ENCODE data around the gene RABGAP1L.

RABGAP1L gene

DNA sequence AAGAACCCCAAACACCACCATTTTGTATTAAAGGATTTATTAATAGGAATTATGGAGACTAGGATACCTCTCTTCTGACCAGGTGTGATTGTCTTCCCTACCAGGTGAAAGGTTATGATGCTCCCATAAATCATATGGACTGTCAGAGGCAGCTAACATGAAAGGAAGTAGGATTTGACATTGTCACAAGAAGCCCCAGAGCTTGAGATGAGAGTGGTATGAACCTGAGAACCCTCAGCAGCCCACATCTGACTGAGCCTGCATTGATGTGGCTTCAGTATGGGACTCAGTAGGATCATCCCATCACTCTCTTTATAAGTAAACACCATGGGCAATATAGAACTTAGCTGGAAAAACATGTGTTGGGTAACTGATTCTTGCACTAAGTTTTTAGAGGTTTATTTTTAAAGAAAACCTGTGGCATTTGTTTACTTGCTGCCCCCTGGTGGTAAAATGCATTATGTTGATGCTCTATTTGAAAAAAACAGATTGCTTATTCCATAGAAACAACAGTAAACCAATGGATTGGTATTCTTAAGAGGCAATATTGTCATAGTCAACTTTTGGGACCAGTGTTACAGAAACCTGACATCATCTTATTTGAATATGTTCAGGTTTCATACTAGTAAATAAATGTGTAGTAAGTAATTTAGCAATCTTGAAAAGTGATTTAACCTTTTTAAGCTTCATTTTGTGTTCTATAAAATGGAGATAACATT is 823.8 kb downstream of the RABGAP1L start:
- no peak for DNase-seq

DNA sequence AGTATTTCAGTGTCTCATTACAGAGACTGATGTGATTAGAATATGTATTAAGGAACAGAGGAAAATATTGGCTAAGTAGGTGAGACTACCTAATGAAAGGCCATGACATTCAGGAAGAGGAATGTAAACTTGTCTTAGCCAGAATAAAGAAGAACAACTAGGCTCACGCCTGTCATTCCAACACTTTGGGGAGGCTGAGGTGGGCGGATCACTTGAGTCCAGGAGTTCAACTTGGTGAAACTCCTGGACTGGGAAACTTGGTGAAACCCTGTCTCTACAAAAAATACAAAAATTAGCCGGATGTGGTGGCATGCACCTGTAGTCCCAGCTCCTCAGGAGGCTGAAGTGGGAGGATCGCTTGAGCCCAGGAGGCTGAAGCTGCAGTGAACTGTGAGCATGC is 825.6 kb downstream of the RABGAP1L start:
- no peak for DNase-seq

GRCh38 chr1:174988539-174988938 is 829.2 kb downstream of the RABGAP1L start:
- DNase-seq = no peak

- no peak for DNase-seq
These were observed 829.7 kb downstream of the RABGAP1L start for GRCh38 chr1:174988986-174989385.

- DNase-seq = no peak
These were observed 830.4 kb downstream of the RABGAP1L start for GRCh38 chr1:174989536-174990220.

- DNase-seq = no peak
These were observed 831.2 kb downstream of the RABGAP1L start for GRCh38 chr1:174990382-174990999.

- DNase-seq = no peak
These were observed 832.2 kb downstream of the RABGAP1L start for GRCh38 chr1:174991473-174991872.

DNA sequence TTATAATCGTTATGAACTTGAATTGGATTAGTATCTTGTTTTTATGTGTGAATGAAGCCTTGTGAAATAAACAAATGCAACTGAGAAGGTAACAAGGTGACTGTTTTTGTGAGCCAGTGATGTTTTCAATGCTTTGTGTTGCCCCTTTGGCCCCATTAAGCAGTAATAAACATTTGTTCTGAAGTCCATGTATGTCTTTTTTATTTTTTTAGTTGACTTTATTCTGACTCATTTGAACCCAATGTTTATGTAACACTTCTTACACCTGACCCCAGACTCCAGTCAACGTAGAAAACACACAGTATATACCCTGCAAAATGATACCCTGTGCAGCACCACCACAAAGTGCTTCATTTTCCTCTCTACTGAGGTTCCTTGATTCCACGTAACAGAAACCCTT is 835.8 kb downstream of the RABGAP1L start:
- DNase-seq = no peak

DNA sequence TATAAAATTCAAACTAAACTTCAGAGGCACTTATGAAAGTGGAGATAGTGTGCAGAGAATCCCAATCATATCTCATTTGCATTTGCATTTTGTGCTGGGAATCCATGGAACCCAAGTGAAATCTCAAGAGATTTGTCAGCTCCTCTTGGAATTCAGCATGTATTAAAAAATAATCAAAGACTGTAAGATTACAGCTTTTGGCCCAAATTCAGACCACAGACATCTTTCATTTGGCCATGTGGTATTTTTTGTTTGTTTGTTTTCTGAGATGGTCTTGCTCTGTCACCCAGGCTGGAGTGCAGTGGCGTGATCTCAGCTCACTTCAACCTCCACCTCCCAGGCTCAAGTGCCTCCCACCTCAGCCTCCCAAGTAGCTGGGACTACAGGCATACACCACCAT is 836.6 kb downstream of the RABGAP1L start:
- no peak for DNase-seq

- no peak for DNase-seq
These were observed 837.2 kb downstream of the RABGAP1L start for GRCh38 chr1:174996476-174996875.

- DNase-seq = no peak
These were observed 837.7 kb downstream of the RABGAP1L start for GRCh38 chr1:174997041-174997440.

GRCh38 chr1:174998569-174999215 is 839.4 kb downstream of the RABGAP1L start:
- DNase-seq = no peak

DNA sequence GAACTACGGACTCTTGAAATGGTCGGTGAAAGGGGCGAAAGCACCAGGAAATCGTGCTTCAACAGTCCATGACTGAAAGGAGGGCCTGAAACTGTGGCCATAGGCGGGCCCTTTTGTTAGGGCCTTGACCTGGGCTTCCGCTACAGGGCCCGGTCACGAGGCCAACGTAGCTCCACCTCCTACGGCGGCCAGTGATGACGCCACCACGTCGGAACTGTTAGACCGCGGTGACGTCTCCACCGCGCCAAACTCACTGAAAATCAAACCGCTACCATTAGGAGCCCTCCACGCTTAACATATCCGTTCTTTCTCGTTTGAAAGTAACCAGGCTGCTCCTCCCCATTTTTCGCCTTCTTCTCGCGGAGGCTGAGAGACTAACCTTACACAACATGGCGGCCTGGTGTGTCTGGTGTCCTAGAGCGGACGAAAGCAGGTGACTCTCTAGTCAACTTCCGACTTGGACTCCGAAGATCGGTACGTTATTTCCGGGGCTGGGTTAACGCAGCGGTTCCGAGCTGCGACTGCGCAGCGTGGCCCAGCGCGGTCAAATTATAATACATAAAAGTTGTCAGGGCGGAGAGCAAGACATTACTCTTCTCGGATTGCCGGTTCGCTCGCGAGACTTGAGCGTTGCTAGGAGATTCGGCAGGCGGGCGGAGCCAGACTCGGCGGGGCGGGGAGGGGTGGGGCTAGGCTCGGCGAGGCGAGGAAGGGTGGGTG is 840.1 kb downstream of the RABGAP1L start:
- peak; percentile 99 for DNase-seq

DNA sequence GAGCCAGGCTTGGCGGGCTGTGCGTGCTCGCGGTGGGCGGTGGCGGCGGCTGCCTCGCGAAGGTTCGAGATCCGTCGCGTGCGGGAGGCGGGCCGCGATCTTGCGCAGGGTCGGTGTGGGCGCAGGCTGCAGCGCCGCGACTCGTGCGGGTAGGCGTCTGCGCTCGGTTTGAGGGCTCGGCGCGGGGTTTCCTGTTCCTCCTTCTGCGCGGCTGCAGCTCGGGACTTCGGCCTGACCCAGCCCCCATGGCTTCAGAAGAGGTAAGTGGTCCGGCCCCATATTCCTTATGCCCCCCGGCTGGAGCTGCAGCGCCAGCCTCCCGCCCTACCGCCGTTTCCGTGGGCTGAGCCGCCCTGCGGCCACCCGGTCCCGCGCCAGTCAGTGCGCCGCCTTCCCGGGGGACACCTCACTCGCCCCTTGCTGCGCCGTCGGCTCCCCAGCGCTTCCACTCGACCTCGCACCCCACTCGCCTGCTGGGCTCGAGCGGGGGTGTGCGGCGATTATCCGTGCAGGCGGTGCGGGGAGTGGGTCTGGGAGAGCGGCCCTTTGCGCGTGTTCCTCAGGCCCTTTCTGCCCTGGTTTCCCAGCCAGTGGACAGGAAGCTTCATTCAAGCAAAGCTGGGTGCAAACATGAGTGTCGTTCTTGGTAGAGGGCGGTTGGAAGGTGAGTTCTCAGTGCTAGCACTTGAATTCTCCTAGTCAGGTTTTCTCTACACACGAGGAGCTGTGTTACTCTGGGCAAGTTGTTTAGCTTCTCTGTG is 840.8 kb downstream of the RABGAP1L start, which contains the start of gene CACYBP:
Gene CACYBP, plus strand, starts transcription at position 12 of the 761 bp plus-strand sequence. Its CDS starts 234 bp downstream, at position 246.
- no peak for DNase-seq

DNA sequence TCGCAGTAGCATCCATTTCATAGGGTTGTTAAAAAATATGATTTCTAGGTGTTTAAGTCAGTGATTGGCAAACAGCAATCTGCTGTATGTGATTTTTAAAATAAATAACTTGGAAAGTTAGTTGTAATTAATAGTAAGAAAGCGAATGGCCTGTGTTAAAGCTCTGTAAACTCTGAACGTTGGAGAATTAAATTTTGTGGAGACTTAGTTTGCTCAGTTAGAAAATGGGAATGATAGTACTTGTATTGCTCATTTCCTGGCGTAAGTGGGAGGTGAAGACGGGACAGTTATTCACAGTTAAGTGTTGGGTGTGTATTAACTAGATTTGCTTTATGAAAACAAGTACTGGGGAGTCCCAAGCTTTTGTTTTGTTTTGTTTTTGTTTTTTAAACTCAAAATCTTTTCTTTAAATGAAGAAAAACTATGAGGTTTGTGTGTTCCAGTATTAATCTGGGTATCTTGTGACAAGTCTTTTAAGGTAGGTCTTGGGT is 841.4 kb downstream of the RABGAP1L start:
- DNase-seq = no peak

- DNase-seq = no peak
These were observed 843.7 kb downstream of the RABGAP1L start for GRCh38 chr1:175002910-175003517.

DNA sequence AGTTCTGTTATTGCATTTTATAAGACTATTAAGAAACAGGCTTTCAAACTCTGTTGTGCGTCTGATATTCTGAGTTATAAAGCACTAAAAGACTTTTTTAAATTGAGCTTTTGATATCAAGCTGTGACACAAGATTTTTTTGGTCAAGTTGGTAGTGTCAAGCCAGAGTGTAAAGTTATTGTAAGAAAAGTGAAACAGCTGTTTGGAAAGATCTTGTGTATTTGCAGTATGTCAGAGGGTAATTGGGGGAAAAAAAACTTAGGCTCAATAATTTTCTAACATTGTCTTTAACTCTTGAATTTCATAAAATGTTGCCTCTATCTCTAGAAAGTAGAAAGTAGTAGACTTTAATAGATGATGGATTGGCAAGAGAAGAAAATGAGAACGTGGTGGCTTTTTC is 844.2 kb downstream of the RABGAP1L start:
- no peak for DNase-seq

DNA sequence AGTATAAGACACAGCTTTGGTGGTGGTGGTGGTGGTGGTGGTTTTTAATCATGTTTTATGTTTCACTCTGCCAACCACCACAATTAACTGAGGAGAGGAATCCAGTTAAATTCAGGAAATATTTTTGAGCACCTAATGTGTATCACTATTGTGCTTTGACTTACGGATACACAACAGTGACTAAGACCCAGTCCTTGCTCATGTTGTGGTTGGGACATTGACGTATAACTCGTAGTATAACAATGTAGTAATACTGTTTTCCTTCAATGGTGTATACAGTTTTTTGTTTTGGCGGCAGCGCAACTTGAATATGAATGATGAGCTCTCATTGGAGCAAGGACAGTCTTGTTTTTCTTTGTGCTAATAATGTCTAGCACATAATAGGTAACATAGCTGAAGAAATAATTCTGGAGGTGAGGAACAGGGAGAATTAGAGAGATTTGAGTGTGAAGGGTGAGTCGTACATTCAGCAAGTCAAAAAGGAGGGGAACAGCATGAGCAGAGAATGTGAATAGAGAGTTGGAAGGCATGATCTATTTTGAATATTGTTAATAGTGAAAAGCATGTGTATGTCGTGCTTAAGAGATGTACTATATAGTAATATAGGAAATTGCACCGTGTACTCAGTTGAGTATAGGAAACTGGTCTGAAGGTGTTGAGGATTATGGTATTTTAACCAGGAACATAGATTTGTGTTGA is 845.9 kb downstream of the RABGAP1L start:
- no peak for DNase-seq

GRCh38 chr1:175009532-175009931 is 850.2 kb downstream of the RABGAP1L start:
- DNase-seq = no peak

DNA sequence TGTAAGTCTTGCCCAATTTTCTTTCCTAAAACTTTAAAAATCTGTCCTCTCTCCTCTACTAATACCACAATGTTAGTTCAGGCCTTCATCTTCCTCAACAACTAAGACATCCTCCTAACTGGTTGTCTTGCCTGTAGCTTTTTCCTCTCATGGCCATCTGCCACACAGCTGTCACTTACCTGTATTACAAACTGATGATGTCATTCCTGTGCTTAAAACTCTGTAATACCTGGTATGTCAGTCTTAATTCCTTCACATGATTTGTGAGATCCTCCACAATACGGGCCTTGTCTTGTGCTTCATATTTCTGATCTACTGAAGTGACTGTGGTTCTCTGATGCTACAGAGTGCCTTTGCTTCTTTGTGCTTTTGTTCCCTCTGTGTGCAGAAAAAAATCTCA is 854.1 kb downstream of the RABGAP1L start:
- no peak for DNase-seq

DNA sequence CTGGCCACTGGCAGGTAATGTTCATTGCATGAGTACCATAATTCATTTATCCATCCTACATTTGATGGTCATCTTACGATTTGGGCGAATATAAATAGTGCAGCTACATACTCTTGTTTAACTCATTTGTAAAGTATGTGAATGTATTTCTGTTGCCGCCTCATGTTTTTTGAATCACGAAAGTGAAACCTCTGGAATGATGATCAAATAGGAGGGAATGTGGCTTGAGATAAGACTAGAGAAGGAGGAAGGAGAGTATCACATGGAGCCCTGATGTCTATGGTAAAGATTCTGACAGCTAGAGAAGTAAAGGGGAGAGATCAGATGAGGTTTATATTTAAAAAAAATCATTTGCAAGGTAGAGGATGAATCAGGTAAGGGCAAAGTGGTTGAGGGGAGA is 855.9 kb downstream of the RABGAP1L start:
- no peak for DNase-seq
